GM12891 (cell line): Measurements from ENCODE around the gene SCN7A.

ENCODE experiments used
- PAX5 ChIP-seq: IDR thresholded peaks from 2 replicates; pipeline ENCODE4 v1.6.1; 2011; ENCODE audit warnings: low read length, moderate library complexity, mild to moderate bottlenecking; ENCODE audit not compliant: insufficient read depth, severe bottlenecking
- POLR2A ChIP-seq: IDR thresholded peaks from 2 replicates; pipeline ENCODE4 v1.6.1; 2011; ENCODE audit warnings: low read depth, low read length, control low read depth
- POLR2AphosphoS5 ChIP-seq: IDR thresholded peaks from 2 replicates; pipeline ENCODE4 v1.6.1; 2011; ENCODE audit warnings: low read depth, low read length, control low read depth
- POU2F2 ChIP-seq: IDR thresholded peaks from 2 replicates; pipeline ENCODE4 v1.6.1; 2011; ENCODE audit warnings: low read depth, mild to moderate bottlenecking, control low read depth, low read length, moderate library complexity
- SPI1 ChIP-seq: IDR thresholded peaks from 2 replicates; pipeline ENCODE4 v1.6.1; 2011; ENCODE audit warnings: low read depth, low read length, control low read depth
- TAF1 ChIP-seq: IDR thresholded peaks from 2 replicates; pipeline ENCODE4 v1.6.1; 2011; ENCODE audit warnings: low read depth, low read length, control low read depth

- TF ChIP-seq POLR2A (no peak), POLR2AphosphoS5 (no peak), SPI1 (no peak), TAF1 (no peak), PAX5 (no peak), POU2F2 (no peak)
These were observed 2.6 kb downstream of the SCN7A start for GRCh38 chr2:166491461-166491860.
